ENCODE data around the gene KRT33B.
A peak's percentile ranks its signal among the peaks of the same experiment; 100 is the strongest.

KRT33B gene

DNA sequence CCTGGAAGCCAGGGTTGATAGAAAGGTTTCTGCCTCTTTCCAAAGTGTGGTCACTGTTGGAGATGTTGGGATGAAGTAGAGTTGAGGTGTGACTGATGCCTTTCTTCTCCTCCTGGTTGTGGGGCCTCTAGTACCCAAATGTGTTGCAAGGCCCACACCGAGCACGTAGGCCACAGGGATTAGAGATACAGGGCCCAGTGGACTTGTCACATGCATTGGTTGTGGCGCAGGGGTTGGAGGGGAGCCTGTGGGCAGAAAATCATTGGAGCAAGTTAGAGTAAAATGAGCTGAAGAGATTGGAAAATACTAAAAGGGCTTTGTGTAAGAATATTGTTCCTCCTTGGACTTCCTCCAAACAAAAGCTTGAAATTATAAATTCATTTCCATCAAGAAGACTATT is 23.6 kb downstream of the KRT33B start:
- no peak for DNase-seq

DNA sequence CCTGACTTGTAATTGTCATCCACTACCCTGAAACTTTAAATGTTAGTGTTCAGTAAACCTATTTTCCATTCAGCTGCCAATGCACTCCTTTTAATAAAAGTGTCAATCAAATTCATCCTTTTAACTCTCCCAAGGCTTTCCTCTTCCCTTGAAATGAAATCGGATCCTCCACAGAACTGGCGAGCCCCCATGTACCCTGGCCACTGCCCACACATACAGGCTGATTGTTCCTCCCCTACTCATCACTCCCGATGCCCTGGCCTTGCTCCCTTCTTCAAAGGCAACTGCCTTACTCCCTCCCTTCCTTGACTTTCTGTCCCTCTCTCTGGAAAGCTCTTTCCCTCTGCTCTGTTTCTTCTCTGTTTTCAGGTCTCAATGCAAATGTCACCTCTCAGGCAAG is 26.6 kb downstream of the KRT33B start:
- DNase-seq = no peak

DNA sequence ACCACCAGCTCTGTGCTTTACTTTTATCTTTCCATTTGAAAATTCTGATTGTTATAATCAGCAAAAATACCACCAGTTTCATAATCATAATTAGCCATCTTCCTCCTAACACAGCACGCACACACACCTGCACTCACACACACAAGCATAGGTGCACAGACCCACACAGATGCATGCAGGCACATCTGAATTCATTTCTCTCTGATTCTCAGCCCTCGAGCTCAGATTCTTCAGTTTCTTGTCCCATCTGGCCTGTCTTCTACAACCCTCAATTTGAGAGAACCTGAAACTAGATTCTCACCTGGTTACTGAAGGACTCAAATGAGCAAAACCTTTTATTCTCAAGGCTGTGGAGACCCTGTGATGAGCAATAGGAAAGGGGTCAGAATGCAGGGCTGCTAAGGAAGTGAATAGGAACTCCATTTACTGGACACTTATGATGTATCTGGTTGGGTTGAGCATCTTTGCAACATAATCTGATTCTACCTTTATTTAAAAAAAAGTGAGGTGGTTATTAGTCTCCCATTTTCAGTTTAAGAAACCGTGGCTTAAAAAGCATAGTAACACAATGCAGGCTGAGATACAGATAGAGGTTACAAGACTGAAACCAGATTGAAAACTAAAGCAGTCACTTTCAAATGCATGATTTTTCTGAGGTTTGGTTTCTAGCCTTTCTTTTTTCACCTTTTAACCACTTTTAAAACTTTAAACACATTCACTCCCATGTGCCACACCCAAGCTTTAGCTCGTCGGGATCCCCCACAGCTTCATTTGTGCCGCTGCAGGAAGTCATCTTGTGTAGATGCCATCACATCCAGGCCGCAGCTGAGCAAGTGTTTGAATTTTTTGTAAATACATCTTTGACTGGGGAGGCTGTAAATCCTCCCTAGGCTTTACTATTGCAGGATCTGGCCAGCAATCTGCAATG is 28.4 kb downstream of the KRT33B start:
- DNase-seq = peak; percentile 50

DNA sequence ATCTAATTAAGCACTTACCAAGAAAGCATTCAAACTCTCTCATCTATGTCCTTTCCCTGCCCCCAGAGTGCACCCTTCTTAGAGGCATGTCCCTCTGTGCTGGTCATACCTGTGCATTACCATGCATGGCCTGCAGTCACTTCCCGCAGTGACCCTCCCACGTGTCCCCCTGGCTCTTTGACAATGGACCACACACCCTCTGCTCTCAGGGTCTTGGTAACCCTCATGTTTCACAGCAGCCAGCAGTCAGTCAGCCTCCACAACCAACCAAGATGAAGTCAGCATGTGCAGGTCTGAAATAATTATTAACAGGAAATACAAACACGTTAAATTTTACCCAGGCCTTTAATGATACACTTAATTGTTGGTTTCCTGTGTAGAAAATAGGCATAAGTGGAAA is 29.1 kb downstream of the KRT33B start:
- no peak for DNase-seq

DNA sequence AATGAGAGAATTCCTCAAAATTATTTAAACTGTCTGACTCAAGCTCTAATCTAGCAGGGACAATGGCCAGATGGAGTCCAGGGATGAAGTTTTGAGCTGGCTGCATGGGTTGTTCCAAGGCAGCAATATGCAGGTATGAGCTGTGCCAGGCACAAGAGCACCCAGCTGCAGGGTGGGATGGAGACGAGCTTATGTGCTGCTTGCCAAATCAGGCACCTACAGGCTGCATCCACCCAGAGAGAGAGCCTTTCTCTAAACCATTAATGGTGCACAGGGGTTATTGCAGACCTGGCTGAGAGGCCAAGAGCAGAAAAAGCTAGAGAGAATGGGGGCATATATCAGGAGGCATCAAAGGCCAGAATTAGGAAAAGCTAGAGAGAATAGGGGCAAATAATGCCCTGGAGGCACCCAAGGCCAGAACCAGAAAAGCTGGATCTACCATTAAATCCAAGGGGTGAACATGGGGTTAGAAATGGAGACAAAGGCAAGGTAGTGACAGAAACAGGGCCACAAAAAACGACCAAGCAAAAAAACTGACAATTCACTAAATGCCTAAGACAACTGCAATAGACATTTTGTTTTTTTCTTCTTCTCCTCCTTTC is 29.9 kb downstream of the KRT33B start:
- no peak for DNase-seq

DNA sequence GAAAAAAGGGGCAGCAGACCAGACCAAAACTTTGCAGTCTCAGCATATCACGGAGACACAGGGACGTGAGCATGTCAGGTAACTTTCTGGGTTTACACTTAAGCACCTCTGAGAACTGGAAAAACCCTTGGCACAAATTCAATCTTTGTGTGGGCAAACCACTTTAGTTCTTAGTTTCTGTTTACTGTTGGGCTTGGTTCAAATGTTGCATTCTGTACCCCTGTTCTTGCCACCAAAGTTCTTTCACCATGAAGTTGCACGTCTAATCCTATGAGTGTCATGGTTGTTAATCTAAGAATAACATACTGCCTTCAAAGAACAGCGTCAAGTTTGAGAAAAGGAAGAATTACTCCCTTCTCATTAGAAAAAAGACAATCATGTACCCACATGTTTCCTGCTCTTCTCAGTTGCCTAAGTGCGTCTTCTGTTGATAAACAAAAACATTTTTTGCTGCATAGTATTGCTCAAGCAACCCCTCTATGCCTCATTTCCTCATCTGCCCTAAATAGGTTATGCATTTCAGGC is 30.6 kb downstream of the KRT33B start:
- no peak for DNase-seq

DNA sequence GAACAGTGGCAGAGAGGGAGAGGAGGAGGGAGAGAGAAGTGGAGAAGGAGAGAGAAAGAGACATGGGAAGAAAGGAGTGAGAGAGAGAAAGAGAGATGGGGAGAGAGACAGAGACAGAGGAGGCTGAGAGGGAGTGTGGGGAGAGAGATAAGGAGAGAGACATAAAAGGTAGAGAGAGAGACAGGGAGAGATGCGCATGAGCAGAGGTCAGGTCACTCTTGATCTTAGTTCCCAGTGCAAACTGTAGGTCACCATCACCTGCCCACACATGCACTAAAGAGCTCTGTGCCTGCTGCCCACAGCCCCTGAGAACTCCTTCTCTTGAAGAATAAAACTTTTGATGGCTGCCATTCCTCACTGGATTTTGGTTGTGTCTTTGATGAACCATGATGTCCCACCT is 33.9 kb downstream of the KRT33B start:
- DNase-seq = no peak

DNA sequence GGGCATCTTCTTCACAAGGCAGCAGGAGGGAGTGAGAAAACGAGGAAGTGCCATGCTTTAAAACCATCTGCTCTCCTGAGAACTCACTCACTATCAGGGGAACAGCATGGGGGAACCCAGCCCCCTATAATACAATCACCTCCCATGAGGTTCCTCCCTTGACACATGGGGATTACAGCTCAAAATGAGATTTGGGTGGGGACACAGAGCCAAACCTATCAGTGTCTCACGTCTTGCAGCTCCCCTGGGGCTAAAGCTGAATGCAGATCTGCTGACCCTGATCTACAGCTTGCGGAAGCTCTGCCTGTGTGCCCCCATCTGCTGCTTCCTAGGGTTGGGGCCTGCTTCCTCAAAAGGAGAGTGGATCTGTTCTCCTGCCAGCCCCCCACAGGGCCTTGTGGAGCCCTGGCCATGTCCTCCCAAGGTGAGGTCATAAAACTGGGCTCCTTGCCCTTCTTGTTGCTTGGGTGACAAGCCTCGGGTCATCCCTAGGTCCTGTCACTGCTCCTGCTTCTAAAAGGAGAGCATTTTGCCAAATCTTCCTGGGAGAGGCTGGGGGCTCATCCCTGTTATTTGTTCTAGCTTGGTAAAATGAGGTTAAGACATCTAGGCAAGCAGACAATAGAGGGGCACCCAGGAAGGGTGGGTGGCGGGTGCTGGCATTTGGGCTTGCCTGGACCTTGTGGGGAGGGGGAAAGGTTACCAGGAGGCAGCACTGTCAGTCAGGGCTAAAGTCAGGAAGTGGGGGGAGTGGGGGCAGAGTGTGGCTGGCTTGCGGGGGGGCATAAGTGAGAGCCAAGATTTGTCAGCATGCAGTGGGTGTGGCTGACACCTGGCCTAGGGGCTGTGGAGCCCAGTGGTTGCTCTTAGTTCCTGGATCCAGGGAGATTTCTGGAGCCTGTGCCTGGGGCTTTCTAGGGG is 35.0 kb downstream of the KRT33B start:
- no peak for DNase-seq

DNA sequence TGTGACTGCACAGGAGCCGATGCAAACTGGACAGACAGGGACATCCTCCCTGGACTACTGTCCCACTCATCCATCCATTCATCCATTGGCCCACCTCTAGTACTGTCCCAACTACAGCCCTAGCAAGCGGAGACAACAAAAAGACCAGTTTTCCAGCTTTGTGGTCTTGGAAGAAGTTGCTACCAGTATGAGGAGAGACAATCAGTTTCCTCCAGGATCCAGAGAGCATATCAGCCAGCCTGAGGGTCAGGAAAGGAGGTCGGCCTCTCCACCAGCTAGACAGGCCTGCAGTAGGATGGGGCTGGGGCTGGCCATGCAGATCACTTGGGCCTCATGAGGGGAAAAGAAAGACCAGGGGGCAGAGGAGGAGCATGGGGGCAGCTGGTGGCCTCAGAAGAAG is 35.8 kb downstream of the KRT33B start:
- DNase-seq = no peak

DNA sequence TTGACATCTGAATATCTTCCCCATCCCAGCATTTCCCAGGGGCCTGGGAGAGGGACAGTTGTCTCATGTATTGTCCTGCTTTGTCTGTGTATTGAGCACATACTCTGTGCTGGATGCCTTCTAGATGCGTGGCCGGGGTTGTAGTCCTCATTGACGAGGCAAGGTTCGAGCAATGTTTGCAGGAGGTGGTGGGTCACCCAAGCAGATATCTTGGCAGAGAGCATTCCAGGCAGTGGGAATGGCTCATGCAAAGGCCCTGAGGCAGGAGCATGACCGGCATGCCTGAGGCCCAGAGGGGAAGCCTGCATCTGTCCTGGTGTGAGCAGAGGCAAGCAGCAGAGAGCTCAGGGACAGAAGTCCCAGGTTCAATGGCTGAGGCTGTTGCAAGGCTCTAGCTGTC is 36.5 kb downstream of the KRT33B start:
- DNase-seq = no peak

DNA sequence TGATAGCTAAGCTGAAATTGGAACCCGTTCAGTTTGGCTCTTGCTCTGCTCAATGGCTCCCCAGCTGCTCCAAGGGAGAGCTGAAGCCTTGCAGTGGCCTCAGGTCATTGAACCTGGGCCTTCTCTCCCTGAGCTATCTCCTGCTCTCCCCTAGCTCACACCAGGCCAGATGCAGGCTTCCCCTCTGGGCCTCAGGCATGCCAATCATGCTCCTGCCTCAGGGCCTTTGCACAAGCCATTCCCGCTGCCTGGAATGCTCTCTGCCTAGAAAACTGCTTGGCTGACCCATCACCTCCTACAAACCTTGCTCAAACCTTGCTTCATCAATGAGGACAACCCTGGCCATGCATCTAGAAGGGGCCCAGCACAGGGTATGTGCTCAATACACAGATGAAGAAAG is 37.4 kb downstream of the KRT33B start:
- DNase-seq = no peak

DNA sequence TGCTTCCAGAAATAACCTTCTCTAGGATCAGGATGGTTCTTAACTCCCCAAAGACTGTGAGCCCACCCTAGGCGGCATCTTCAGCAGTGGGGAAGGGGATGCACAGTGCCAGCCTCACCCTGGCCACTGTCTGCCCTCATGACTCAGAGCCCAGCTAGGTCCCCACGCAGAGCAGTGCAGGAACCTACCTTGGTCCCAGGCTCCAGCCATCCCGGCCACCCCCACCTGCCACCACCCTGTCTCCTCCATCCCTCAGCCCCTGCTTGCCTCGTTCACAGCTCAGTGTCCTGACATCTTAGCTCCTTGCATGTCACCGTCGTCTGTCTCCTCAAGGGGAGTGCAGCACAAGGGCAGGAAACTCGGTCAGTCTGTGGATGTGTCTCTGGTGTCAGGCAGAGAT is 38.0 kb downstream of the KRT33B start:
- DNase-seq = no peak

DNA sequence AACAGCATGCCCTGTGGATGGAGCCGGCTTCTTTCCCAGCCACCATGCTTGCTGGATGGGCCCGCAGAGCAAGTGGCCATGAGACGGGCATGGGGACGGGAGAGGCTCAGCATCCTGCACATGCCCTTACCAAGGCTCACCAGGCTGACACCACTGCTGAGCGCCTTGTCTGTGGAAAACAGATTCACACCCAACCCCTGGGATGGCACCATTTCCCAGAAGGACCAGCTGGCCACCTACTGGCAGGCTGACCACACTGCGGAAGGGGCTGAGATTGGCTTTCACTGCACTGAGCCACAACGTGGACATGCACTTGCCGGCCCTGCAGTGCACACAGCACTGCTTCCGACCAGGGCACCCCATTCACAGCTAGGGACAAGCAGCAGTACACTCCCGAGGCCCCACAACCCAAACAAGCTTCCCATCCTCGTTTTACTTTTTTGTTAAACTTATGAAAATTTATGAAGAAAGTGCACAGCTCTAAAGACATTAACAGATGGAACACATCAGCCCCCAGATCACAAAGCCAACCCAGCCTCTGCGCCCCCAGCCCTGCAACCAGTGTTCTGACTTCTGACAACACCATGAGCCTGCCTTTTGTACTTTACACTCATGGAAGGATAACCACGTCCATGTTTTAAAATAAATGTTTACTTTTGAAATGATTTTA is 40.2 kb downstream of the KRT33B start:
- DNase-seq = no peak

DNA sequence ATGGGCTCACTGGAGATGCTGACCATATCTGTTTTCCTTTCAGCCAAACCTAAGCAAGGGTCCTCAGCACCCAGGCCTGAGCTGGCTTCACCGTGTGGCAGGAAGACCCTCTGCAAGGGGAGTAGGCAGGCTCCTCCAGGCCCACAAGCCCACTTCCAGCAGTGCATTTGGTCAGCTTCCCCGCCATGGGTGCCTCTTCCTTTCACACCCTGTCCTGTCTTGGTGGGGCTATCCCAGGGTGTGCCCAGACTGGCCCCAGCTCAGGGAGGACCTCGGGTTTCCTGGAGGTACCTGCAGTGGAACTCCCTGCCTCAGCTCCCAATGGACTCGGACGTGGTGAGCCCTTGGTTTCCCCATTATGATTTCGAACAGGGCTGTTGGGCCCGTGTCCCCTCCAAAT is 41.4 kb downstream of the KRT33B start:
- no peak for DNase-seq

DNA sequence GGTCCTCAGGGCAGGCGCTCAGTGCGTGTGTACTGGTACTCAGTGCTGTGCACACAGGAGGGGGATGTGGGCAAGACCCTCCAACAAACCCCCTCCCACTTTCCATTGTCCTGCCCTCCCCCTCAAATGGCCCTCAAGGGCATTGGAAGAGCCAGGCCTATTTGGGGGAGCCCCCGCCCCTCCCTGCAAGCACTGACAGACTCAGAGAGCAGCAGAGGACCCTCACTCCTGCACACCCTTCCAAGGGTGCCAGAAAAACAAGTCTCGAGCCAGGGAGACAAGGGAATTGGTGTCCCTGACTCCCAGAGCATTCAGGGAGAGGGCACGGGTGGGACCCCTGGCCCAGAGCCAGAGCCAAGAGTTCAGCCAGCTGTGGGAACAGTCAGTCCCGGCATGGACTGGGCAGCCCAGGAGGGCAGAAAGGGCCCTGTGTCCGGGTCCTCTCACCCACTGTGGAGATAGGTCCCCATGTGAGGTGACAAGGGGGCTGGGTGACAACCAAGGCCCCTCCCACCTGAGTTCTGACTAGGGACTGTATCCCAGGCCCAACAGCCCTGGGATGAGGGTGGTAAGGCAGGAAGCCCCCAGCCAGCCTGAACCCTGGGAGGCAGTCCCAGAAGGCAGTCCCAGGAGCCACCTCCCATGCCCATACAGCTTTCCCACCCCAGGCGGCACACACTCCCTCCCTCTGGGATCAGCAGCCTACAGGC is 42.0 kb downstream of the KRT33B start:
- DNase-seq = no peak

DNA sequence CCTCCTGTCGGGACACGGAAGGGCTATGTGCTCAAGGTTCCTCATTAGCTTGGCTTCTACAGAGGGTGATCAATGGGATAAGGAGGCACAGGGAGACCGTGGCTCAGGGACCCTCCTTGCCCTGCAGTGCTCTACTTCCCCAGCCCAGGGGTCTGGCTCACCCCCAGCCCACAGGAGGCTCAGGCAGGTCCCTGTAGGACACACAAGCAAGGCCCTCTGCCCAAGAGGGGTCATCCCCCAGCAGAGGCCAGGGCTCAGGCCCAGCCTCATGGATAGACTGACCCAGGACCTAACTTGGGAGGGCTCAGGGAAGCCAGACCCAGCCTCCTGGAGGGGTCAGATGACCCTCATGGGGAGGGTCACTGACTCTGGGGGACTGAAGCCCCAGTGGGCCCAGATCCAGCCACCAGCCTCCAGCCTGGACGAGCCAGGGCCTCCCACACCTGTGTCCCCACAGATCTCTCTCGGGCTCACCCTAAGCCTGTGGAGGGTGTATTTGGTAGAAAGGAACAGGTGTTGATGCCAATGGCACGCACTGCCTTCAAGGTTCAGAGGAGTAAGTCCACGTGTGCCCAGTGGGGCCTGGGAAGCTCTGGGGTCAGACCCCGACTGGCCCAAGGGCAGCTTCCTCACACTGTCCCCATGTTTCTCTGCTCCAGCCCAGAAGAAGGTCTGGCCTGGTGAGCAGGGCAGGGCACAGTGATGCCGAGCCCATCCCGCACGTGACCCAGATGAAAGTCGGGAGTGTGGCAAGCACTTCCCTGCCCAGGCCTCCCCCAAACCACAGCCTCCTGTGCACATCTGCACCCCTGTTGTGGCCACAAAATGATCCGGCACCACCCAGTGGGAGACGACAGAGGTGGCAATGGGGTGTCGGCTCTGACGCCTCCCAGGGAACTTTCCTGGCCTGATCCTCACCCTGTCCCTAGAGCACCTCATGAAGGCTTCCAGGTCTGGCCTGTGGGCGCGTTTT is 43.2 kb downstream of the KRT33B start:
- no peak for DNase-seq

DNA sequence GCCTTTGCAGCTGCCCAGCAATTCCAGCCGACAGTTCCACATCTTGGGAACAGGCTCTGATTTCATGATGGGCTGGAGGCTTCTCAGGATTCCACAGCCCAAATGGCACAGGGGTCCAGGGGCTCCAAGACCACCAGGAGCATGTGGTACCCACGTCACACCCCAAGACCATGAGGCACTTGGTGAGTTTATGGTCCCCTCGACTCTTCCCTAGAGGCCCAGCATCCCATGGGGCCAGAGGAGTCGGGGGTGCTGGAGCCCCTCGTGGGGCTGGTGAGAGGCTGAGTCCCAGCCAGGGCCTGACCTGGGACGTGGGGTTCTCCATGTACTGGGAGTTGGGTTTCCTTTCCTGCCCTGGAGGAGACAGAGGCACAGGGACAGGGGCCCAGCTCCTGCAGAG is 44.0 kb downstream of the KRT33B start:
- no peak for DNase-seq

DNA sequence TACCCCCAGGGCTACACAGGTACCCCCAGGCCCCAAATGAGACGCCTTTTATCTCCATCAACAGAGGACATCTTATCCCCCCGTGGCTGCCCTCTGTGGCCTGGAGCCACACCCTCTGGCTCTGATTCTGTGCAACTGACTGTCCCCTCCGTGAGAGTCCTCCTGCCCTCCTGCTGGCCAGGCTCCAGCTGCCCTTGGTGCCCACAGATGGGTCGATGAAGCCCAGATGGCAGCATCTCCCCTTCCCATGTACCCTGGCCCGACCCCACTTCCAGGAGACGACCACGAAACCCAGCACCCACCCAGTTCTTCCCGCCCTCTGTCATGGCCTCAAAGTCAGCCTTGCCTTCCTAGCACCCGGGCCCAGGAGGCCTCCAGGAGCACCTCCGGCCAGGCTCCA is 44.5 kb downstream of the KRT33B start:
- DNase-seq = no peak

DNA sequence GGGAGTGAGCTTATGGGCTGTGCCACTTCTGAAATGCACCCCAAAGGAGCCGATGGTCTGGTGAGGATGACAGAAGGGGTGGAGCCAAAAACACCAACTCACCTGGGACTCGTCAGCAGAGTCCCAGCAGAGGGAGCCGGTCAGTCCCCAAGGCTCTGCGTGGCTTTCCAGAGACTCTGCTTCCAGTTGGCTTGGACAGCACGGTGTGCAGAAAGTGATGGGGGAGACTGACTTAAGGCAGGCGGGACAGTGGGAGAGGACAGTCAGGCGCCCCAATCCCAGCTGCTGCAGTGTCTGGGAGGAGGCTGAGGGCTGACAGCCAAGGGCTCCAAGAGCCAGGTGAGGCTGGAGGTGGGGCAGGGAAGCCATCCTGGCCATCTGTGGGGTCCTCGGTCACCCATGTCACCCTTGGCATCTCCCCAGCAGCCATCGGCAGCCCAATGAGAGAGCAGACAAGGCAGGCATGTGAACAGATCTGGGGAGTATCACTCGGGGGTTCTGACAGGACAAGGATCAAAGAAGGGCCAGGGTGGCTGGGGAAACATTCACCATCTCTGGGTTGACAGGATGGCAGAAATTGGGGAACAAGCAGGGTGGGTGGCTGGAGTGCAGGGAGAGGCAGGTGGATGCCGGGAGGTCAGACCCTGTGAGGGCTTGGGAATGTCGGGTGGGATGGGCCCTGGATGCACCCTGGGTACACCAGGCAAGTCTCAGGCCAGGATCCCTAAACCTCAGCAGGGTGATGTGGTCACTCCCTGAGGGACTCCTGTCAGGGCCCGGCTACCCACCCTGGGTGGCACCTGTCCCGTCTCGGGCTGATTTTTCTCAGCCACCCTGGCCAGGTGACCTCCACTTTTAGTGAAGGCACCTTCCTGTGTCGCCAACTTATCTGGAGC is 45.2 kb downstream of the KRT33B start:
- DNase-seq = no peak

Measured in stimulated activated CD4-positive, alpha-beta T cell treated with anti-CD3 and anti-CD28 coated beads, Interleukin-1b, Interleukin-23, amount 100 ng/mL, for 48 hours (primary cell).